OCI-LY1 (cell line): ENCODE measurements around the gene PNMA6E.

Source experiments
- CTCF ChIP-seq: fragments of 200-600 bp; sonication (generic), shearing (Covaris generic); IDR thresholded peaks from 2 replicates; pipeline ENCODE4 v1.5.1; 2017; ENCODE audit warnings: mild to moderate bottlenecking, antibody characterized with exemption, low read length, moderate library complexity, mixed read lengths
- EZH2 ChIP-seq: fragments of 200-600 bp; sonication (generic), shearing (Covaris generic); IDR thresholded peaks from 2 replicates; pipeline ENCODE4 v1.8.0; 2017; ENCODE audit warnings: borderline replicate concordance, mixed run types, mild to moderate bottlenecking, antibody characterized with exemption, low read length, moderate library complexity, mixed read lengths

GRCh38 chrX:153353416-153353815, 47.7 kb downstream of the PNMA6E start:
- TF ChIP-seq CTCF, result no peak
- no peak for TF ChIP-seq EZH2
